GM19395 (cell line): ENCODE results near the gene TEDC1.

Experiments used
- ATAC-seq: cut with Tn5 transposase; IDR thresholded peaks from one replicate; pipeline ENCODE4 v1.9.1; 2021; ENCODE audit warnings: mild to moderate bottlenecking, moderate library complexity; ENCODE audit not compliant: unreplicated experiment

Gene TEDC1

GRCh38 chr14:105456736-105457617 is 34.1 kb upstream of the TEDC1 start:
- no peak for ATAC-seq

GRCh38 chr14:105458010-105458409 is 33.0 kb upstream of the TEDC1 start:
- ATAC-seq: no peak

GRCh38 chr14:105458571-105458970 is 32.5 kb upstream of the TEDC1 start:
- ATAC-seq: no peak

GRCh38 chr14:105460116-105460515 is 30.9 kb upstream of the TEDC1 start:
- no peak for ATAC-seq

GRCh38 chr14:105460616-105461015 is 30.4 kb upstream of the TEDC1 start:
- ATAC-seq: no peak

- ATAC-seq: no peak
These were observed 29.1 kb upstream of the TEDC1 start for GRCh38 chr14:105461903-105462302.

- no peak for ATAC-seq
These were observed 26.5 kb upstream of the TEDC1 start for GRCh38 chr14:105464501-105464900.

- no peak for ATAC-seq
These were observed 25.6 kb upstream of the TEDC1 start for GRCh38 chr14:105465209-105466031.

GRCh38 chr14:105466531-105467248 is 24.4 kb upstream of the TEDC1 start:
- ATAC-seq: no peak

- ATAC-seq: no peak
These were observed 23.7 kb upstream of the TEDC1 start for GRCh38 chr14:105467249-105467941.

GRCh38 chr14:105467942-105468471 is 23.0 kb upstream of the TEDC1 start:
- no peak for ATAC-seq

GRCh38 chr14:105468621-105469241 is 22.3 kb upstream of the TEDC1 start:
- ATAC-seq: no peak

GRCh38 chr14:105469456-105470349 is 21.3 kb upstream of the TEDC1 start:
- no peak for ATAC-seq

GRCh38 chr14:105470350-105471296 is 20.4 kb upstream of the TEDC1 start:
- ATAC-seq: no peak

GRCh38 chr14:105471297-105471821 is 19.7 kb upstream of the TEDC1 start:
- no peak for ATAC-seq

- ATAC-seq: no peak
These were observed 19.1 kb upstream of the TEDC1 start for GRCh38 chr14:105471823-105472485.

- ATAC-seq: no peak
These were observed 18.5 kb upstream of the TEDC1 start for GRCh38 chr14:105472486-105472991.
